Measurements from ENCODE around the gene TSHZ2. TPM values are rescaled to one million over a fixed set of nuclear protein-coding genes. Genes with fewer than 3 reads are reported as not detected.

The TSHZ2 gene
- total RNA-seq, 1 donor from 2014 or later, result 0.06 TPM

DNA sequence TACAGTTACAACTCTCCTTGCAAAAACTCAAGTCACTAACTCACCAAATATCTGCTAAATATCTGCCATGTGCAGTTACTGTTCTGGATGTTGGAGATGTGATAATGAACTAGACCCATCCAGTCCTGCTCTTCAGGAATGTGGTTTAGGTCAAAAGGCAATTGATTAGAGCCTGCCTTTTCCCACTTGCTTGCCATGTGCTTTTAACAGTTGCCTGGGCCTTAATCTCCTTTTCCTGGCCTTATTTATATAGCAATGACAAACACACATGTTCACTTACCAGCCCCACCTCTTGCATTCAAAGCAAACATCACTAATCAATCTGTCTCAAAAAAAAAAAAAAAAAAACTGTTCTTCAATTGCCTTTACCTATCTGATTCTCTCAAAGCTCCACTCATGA lies 422.3 kb downstream of the TSHZ2 start:
- DNase-seq (ENCODE audit: low read depth), result no peak
- TF ChIP-seq, protein P1, sequence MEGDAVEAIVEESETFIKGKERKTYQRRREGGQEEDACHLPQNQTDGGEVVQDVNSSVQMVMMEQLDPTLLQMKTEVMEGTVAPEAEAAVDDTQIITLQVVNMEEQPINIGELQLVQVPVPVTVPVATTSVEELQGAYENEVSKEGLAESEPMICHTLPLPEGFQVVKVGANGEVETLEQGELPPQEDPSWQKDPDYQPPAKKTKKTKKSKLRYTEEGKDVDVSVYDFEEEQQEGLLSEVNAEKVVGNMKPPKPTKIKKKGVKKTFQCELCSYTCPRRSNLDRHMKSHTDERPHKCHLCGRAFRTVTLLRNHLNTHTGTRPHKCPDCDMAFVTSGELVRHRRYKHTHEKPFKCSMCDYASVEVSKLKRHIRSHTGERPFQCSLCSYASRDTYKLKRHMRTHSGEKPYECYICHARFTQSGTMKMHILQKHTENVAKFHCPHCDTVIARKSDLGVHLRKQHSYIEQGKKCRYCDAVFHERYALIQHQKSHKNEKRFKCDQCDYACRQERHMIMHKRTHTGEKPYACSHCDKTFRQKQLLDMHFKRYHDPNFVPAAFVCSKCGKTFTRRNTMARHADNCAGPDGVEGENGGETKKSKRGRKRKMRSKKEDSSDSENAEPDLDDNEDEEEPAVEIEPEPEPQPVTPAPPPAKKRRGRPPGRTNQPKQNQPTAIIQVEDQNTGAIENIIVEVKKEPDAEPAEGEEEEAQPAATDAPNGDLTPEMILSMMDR (conservative IDR thresholded peaks at IDR 0.05; ENCODE audit: low read depth, low read length), result no peak
- H3K4me3 ChIP-seq (ENCODE audit: low read depth, low read length), result no peak overlapping the region

DNA sequence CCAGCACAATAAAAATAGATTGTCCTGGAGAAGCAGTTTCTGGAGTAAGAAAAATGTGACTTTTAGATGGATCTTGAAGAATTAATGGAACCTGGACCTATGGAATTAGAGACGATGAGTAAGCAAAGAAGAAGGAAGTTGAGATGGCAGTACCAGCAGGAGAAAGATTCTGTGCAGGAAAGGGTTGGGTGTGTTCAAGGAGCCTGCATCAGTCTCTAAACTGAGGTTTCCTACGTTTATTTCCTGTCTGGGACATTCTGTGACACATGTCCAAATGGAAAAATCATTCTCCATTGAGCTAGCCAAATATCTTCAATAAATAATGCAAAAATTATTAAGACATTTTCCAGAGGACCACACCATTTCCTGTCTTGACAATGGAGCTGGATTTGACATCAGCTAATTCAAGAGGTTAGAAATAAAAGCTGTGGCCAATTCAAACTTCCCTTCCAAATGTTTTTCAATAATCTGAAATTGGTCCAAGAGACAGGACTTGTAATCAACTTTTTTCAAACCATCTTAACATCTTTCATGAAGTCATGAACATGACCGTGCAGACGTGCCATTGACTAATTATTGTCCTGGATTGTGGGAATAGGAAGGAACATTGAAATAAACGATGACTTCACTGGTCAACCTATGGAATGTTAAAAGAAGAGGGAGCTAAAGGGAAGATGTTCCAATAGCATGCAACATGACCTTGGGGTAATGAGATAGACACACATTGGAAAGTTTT lies 423.2 kb downstream of the TSHZ2 start:
- H3K4me3 ChIP-seq (ENCODE audit: low read depth, low read length), result no peak overlapping the region
- no peak for DNase-seq (ENCODE audit: low read depth)
- TF ChIP-seq, protein P1 (conservative IDR thresholded peaks at IDR 0.05; ENCODE audit: low read depth, low read length), result no peak

DNA sequence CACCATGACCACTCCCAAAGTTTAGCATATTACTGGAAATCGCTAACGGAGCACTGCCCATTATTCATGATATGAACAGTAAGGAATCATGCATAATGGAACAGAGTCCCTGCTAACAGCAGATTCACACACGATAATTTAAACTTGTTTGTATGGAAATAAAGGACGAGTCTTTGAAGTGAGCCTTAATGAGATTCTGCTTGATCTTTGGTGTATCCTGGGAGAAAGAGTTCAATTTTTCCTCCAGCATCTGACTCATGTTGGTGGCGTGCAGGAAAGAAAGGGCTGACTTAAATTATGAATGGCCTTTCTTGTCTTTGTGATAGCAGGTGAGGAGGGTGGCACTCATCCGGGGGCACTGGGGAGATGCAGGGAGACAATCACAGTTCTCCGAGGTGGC lies 426.9 kb downstream of the TSHZ2 start:
- no peak for DNase-seq (ENCODE audit: low read depth)
- TF ChIP-seq, protein P1 (conservative IDR thresholded peaks at IDR 0.05; ENCODE audit: low read depth, low read length), result no peak
- H3K4me3 ChIP-seq (ENCODE audit: low read depth, low read length), result no peak overlapping the region

DNA sequence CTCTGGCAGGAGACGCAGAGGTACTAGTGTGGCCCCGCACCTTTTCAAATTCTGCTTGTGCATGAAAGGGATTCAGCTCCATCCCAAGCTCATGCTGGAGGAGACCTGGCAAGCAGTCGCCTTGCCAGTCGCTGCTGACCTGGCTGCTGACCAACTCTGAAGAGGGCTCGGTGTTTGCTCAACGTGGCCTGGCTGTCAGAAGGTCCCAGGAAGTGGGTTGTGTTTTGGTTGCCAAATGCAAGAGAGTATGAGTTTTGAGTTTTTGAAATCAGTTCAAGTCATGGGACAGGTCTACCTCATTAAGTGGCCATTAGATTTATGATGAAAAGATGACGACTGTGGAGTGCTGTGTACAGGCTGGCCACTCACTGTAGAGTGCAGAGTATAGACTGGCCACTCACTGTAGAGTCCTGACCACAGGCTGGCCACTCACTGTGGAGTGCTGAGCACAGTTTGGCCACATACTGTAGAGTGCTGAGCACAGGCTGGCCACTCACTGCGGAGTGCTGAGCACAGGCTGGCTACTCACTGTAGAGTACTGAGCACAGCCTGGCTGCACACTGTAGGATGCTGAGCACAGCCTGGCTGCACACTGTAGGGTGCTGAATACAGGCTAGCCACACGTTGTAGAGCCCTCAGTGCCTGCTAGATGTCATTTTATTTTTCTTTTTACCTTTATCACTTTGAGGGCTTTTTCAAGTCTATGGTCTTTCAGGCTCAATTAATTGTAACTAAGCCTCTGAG lies 427.6 kb downstream of the TSHZ2 start:
- DNase-seq (ENCODE audit: low read depth), result no peak
- TF ChIP-seq, protein P1 (conservative IDR thresholded peaks at IDR 0.05; ENCODE audit: low read depth, low read length), result no peak
- no peak overlapping the region for H3K4me3 ChIP-seq (ENCODE audit: low read depth, low read length)

DNA sequence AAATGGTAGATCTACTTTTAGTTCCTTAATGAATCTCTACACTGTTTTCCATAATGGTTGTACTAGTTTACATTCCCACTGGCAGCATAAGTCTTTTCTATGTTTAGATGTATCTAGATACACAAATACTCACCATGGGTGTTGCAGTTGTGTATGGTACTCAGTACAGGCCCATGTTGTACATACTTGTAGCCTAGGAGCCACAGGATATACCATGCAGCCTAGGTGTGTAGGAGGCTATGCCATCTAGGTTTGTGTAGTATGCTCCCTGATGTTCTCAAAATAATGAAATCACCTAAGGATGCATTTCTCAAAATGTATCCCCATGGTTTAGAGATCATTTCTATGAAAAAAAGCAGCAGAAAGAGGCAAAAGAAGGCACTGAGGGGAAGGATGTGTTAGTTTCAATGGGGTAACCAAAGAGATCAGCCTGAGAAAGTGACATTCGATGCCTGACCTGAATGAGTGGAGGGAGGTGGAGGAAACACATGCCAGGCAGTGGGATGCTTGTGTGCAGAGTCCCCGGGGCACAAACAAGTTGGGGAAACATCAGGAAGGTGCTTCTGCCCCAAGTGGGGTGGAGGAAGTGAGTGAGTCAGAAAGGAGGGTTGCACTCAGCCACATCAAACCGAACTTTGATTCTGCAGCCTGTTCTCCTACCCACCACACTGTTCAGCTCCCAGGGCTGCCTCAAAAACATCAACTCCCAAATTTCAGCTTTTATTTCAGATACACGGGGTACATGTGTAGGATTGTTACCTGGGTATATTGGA lies 430.3 kb downstream of the TSHZ2 start:
- TF ChIP-seq, protein P1 (conservative IDR thresholded peaks at IDR 0.05; ENCODE audit: low read depth, low read length), result no peak
- H3K4me3 ChIP-seq (ENCODE audit: low read depth, low read length), result no peak overlapping the region
- DNase-seq (ENCODE audit: low read depth), result no peak

DNA sequence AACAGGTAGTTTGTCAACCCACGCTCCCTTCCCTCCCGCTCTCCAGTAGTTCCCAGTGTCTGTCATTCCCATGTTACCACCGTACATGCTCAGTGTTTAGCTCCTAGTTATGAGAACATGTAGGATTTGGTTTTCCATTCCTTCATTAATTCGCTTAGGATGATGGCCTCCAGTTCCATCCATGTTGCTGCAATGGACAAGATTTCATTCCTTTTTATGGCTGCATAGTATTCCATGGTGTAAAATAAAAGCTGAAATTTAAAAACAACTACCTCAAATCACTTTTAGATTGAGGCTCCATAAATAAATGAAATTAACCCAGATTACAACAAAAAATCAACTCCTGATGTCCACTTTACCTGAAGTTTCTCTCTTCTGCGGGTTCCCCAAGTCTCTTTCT lies 430.9 kb downstream of the TSHZ2 start:
- TF ChIP-seq, protein P1 (conservative IDR thresholded peaks at IDR 0.05; ENCODE audit: low read depth, low read length), result no peak
- DNase-seq (ENCODE audit: low read depth), result no peak
- no peak overlapping the region for H3K4me3 ChIP-seq (ENCODE audit: low read depth, low read length)
